ENCODE results near the gene STXBP3.

GRCh38 chr1:108780937-108781574 is 34.6 kb downstream of the STXBP3 start:
- no peak for TF ChIP-seq CTCF (IDR thresholded peaks at IDR 0.05)
- TF ChIP-seq POLR2A (IDR thresholded peaks at IDR 0.05) = no peak
